Esophagus muscularis mucosa (tissue), 4 donors: ENCODE data around the gene PKP4. TPM values are rescaled to one million over a fixed set of nuclear protein-coding genes. Genes with fewer than 3 reads are reported as not detected.

ENCODE experiments used
- DNase-seq: peaks from one replicate; pipeline ENCODE4 v3.0.0-alpha.2; 2017; ENCODE audit errors: extremely low spot score
- H3K27ac ChIP-seq, 4 donors: fragments of 200-600 bp; sonication (generic); replicated peaks in 1 of 4; 1 replicate in 3 of 4; 2 replicates in 1 of 4; pipeline ENCODE4 v1.5.1; 2016 to 2019; ENCODE audit warnings: mild to moderate bottlenecking in 1 of 4
- H3K27me3 ChIP-seq, 4 donors: fragments of 200-600 bp; sonication (generic); one replicate each; pipeline versions ENCODE4 v1.5.1 to v1.6.0; 2016 to 2019
- H3K36me3 ChIP-seq, 4 donors: fragments of 200-600 bp; sonication (generic); one replicate each; pipeline ENCODE4 v1.5.1; 2016 to 2019
- H3K4me1 ChIP-seq, 4 donors: fragments of 200-600 bp; sonication (generic); one replicate each; pipeline ENCODE4 v1.5.1; 2016 to 2019
- H3K4me3 ChIP-seq, 4 donors: fragments of 200-600 bp; sonication (generic); 1 replicate in 2 of 4; 2 replicates in 2 of 4; pipeline ENCODE4 v1.5.1; 2016 to 2019; ENCODE audit warnings: mild to moderate bottlenecking in 4 of 4, moderate library complexity in 1 of 4
- H3K9me3 ChIP-seq, 4 donors: fragments of 200-600 bp; sonication (generic); 1 replicate in 3 of 4; 2 replicates in 1 of 4; pipeline ENCODE4 v1.5.1; 2016 to 2019
- CTCF ChIP-seq, 3 experiments: fragments of 200-600 bp in 2 of 3; fragments of 450-650 bp in 1 of 3; sonication (generic) in 2 of 3; IDR thresholded peaks; one replicate each; pipeline ENCODE4 v1.5.1; 2017 to 2019; ENCODE audit warnings: antibody characterized with exemption in 3 of 3, mild to moderate bottlenecking in 2 of 3, moderate library complexity in 1 of 3
- EP300 ChIP-seq: sonication (generic); formaldehyde crosslinking; IDR thresholded peaks from one replicate; pipeline ENCODE4 v1.6.1; 2017; ENCODE audit warnings: antibody characterized with exemption
- POLR2A ChIP-seq: fragments of 450-650 bp; IDR thresholded peaks from one replicate; pipeline ENCODE4 v1.6.1; 2017; ENCODE audit warnings: antibody characterized with exemption, moderate library complexity, mild to moderate bottlenecking, low read depth
- POLR2AphosphoS5 ChIP-seq, 2 donors: sonication (generic); formaldehyde crosslinking; IDR thresholded peaks; one replicate each; pipeline ENCODE4 v1.6.1; 2017; ENCODE audit warnings: antibody characterized with exemption in 2 of 2
- WGBS: methylation state at CpG from one replicate; pipeline ENCODE4 v1.1.5; 2018; 5-methylcytosine and 5-hydroxymethylcytosine counted together
- intact Hi-C: fragments of 100-400 bp; cut with DNase I; formaldehyde crosslinking; loops from one replicate; pipeline ENCODE4 v1.15.1; 2023
- total RNA-seq, 4 donors: library from RNA; depleted of rRNA; stranded (reverse); fragments of >200 nt; gene quantifications; one replicate each; pipeline versions ENCODE4 v1.1.0 to v1.2.1, GENCODE V29; 2016

Gene PKP4
- total RNA-seq, 4 donors from 2014 or later, result 79.7 to 131 (median 93.0) TPM

GRCh38 chr2:158716121-158716791 lies 259.5 kb downstream of the PKP4 start:
- TF ChIP-seq EP300, result peak; percentile 36
- no peak for TF ChIP-seq POLR2A
- peak; percentile 40 to 45 for TF ChIP-seq POLR2AphosphoS5 (IDR thresholded peaks at IDR 0.05)
- TF ChIP-seq CTCF (IDR thresholded peaks at IDR 0.05), result no peak
- intact Hi-C loops, result no loop called here
- Histone ChIP-seq H3K36me3 (no peaks in the 10 kb centered on the region), H3K4me1 (peaks cover 0 to 28% (median 13%) of the 10 kb centered on the region in 4 donors), H3K4me3 (no peak overlapping the region), H3K9me3 (peaks cover 0 to 4% (median 0%) of the 10 kb centered on the region in 4 donors), H3K27ac (peak overlapping the region in 3 of 4 donors; percentile 57 to 71 (median 61)), H3K27me3 (peaks cover 0 to 9% (median 0%) of the 10 kb centered on the region in 4 donors)
- 44% methylated on average over 5 of the region's 5 CpGs for WGBS
- peak; percentile 57 for DNase-seq

GRCh38 chr2:158716921-158717320 lies 260.2 kb downstream of the PKP4 start:
- peak; percentile 72 for DNase-seq
- intact Hi-C loops, result no loop called here
- TF ChIP-seq CTCF (IDR thresholded peaks at IDR 0.05) (no peak), POLR2A (no peak), EP300 (no peak), POLR2AphosphoS5 (IDR thresholded peaks at IDR 0.05) (no peak)

GRCh38 chr2:158717366-158718195 lies 260.8 kb downstream of the PKP4 start:
- Histone ChIP-seq H3K27ac (peak overlapping the region; percentile 33 to 71 (median 59)), H3K27me3 (peaks cover 0 to 9% (median 0%) of the 10 kb centered on the region in 4 donors), H3K4me1 (peaks cover 0 to 28% (median 13%) of the 10 kb centered on the region in 4 donors), H3K4me3 (no peak overlapping the region), H3K9me3 (peaks cover 0 to 4% (median 0%) of the 10 kb centered on the region in 4 donors), H3K36me3 (no peaks in the 10 kb centered on the region)
- peak; percentile 87 for DNase-seq
- WGBS, result 78% methylated on average over 14 of the region's 14 CpGs
- TF ChIP-seq CTCF (IDR thresholded peaks at IDR 0.05), result no peak
- intact Hi-C loops, result no loop called here

More at GRCh38 chr2:158716921-158717320, 260.2 kb downstream of the PKP4 start:
- H3K36me3 ChIP-seq, result no peaks in the 10 kb centered on the region
- H3K27ac ChIP-seq, result peak overlapping the region; percentile 33 to 71 (median 59)
- H3K4me1 ChIP-seq, result peaks cover 0 to 28% (median 13%) of the 10 kb centered on the region in 4 donors
- H3K9me3 ChIP-seq, result peaks cover 0 to 4% (median 0%) of the 10 kb centered on the region in 4 donors
- 85% methylated on average over 10 of the region's 10 CpGs for WGBS
- no peak overlapping the region for H3K4me3 ChIP-seq
- peaks cover 0 to 9% (median 0%) of the 10 kb centered on the region in 4 donors for H3K27me3 ChIP-seq

- intact Hi-C loops, result no loop called here
- Histone ChIP-seq H3K27ac (peak overlapping the region in 3 of 4 donors; percentile 5 to 45 (median 38)), H3K4me3 (no peak overlapping the region), H3K36me3 (no peaks in the 10 kb centered on the region), H3K4me1 (peaks cover 0 to 28% (median 13%) of the 10 kb centered on the region in 4 donors), H3K9me3 (no peaks in the 10 kb centered on the region), H3K27me3 (peaks cover 0 to 9% (median 0%) of the 10 kb centered on the region in 4 donors)
- TF ChIP-seq CTCF (IDR thresholded peaks at IDR 0.05) (no peak), POLR2AphosphoS5 (IDR thresholded peaks at IDR 0.05) (no peak), POLR2A (no peak)
- peak; percentile 77 for DNase-seq
Measured at GRCh38 chr2:158718196-158718585, 261.4 kb downstream of the PKP4 start.
